HG02588 (cell line): ENCODE data around the gene TACC2.

Source experiments
- ATAC-seq: cut with Tn5 transposase; IDR thresholded peaks from one replicate; pipeline ENCODE4 v1.9.1; 2021; ENCODE audit warnings: mild to moderate bottlenecking, moderate library complexity; ENCODE audit not compliant: unreplicated experiment

The TACC2 gene

DNA sequence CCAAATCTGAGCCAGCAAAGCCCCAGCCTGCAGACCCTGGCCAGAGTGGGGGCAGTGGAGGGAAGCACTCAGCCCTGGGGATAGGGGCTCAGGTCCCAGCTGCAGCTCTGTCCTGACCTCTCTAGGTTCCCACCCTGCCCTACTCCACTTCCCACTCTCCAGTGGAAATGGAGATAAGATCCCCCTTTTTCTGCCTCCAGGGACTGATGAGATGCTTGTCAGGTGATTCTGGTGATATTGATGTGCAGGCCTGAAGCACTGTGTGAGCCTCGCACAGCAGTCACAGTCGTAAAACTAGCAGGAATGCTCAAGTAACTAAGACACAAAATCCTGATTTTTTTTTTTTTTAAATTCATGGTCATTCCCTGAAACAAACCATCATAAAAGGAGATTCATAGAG lies 227.1 kb downstream of the TACC2 start:
- ATAC-seq: no peak

GRCh38 chr10:122219340-122219739 lies 230.4 kb downstream of the TACC2 start:
- ATAC-seq: no peak

DNA sequence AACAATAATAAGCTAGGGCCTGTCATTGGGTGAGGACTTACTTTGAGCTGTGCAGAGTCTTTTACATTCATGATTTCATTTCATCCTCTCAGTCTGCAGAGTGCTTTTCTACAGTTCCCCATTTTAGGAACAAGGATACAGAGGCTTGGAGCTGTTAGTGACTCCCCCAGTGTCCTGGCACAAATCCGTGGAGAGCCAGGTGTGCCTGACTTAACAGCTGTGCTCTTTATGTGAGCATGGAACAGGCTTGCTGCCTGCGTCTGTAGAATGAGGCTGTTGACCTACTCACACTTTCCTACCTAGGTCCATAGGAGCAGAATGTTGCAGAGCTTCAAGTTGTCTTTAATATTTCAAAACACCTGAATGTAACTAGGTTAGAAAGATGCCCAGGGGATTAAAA lies 231.8 kb downstream of the TACC2 start:
- no peak for ATAC-seq

DNA sequence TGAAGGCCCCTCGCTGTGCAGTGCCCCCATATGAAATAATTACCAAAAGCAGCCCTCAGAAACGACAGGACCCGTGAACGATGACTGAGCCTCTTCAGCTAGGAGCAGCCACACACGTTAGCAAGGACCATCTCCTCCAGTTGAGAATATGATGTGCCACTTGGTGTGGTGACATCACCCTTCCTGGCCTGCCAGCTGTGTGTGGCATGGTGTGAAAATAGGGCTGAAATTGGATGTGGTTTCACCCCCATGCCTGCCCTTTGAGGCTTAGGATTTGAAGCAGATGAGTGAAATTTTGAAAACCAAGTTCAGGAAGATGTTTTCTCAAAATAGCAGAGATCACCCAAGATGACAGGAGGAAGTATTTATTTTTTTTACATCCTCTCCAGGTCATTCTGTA lies 233.0 kb downstream of the TACC2 start:
- ATAC-seq: no peak

- no peak for ATAC-seq
These were observed 233.7 kb downstream of the TACC2 start for GRCh38 chr10:122222638-122223037.

GRCh38 chr10:122224159-122224558 lies 235.2 kb downstream of the TACC2 start:
- ATAC-seq: no peak

DNA sequence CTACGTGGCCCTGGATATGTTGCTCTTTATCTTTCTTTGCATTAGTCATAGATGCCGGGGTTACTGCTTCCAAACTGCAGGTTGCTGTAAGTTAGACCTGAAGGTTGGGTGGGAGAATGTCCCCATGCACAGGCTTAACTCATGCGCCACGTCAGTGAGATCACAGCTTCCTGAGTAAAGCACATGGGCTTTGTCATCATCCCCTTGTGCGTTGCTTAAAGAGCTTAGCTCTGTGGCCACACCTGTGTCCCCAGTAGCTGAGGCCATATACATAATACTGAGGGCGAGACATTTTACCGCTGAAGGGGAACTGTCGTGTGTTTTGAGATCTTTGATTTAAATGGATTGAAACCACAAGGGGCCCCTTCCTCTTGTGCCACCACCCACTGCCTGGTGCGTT lies 236.4 kb downstream of the TACC2 start:
- no peak for ATAC-seq

- no peak for ATAC-seq
These were observed 238.8 kb downstream of the TACC2 start for GRCh38 chr10:122227754-122228153.

- no peak for ATAC-seq
These were observed 240.7 kb downstream of the TACC2 start for GRCh38 chr10:122229666-122230065.

GRCh38 chr10:122230222-122230621 lies 241.3 kb downstream of the TACC2 start:
- no peak for ATAC-seq

- no peak for ATAC-seq
These were observed 243.8 kb downstream of the TACC2 start for GRCh38 chr10:122232769-122233168.

DNA sequence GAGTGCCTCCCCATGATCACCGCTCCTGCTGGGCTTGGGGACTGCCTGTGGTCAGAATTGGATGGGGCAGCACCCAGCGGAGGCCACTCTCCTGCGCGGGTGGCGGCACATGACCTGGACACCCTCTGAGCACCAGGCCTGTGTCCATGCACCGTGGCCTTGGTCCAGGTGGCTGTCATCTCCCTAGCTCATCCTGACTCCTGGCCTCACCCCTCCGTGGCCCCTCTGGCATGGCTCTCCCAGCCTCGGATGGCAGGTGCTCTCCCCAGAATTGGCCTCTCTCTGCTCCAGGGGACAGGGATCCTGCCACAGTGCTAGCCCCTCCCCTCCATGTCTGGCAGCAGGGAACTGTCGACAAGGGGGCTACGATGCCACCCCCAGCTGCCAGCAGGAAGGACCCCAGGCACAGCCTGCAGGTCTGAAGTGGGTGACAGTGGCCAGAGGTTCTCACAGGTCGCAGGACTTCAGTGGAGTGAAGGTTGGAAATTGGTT lies 244.9 kb downstream of the TACC2 start:
- ATAC-seq: no peak

GRCh38 chr10:122234416-122234815 lies 245.5 kb downstream of the TACC2 start:
- no peak for ATAC-seq

GRCh38 chr10:122236690-122237306 lies 247.8 kb downstream of the TACC2 start:
- ATAC-seq: no peak

DNA sequence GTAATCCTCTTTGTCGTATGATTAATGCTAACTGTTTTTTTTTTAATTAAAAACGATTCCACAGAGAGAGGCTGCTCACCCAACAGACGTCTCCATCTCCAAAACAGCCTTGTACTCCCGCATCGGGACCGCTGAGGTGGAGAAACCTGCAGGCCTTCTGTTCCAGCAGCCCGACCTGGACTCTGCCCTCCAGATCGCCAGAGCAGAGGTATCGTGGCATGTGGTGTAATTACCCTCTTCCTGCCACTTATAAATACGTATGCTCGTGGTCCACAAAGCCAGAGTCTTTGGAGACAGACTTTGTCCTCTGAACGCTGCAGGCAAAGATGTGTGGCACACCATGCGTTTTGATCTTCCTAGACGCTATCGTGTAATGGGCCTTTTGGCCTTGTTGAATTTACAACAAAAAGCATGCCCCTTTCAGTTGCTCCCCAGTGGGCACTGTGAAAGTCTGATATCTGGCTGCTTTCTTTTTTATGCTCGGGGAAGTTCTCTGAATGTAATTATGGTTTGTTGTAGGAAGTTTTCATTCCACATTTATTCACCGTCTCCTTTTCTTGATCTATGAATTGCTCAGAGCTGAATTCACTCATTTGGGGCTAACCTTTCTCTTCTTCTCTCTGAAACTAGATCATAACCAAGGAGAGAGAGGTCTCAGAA lies 248.5 kb downstream of the TACC2 start:
- ATAC-seq: no peak

GRCh38 chr10:122239578-122240257 lies 250.8 kb downstream of the TACC2 start:
- ATAC-seq: no peak

- ATAC-seq: no peak
These were observed 251.4 kb downstream of the TACC2 start for GRCh38 chr10:122240401-122240800.

DNA sequence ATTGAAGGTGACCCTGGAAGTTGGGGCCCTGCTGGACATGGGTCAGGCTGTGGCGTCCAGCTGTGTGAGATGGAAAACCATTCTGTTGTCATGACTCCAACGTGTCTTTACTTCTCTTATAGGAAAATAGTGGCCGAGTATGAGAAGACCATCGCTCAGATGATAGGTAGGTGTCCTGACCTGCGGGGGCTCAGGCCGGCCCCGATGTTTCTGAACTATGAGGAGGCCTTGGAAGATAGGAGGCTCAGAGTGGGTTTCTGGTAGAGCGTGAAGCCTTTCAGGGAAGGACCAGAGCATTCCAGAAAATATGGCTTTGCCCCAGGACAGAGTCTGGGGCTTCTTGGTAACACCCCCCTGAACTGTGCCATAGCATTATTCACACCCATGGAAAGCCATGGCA lies 252.9 kb downstream of the TACC2 start:
- no peak for ATAC-seq

DNA sequence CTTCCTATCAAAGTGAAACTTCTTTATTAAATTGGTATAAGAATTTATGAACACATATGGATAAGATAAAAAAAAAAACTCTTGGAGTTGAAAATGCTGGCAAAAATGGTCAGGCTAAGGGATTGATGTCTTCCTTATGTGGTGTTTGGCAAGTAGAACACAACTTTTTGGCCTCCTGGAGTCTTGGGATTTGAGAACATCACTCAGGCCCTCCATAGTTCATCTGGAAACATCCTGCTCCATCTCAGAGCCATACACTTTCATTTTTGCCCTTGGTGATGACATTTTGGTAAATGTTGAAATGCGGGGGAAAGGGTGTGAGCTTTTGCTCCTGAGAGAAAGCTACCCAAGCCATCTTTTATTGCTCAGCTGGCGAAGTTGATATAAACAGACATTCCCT lies 254.6 kb downstream of the TACC2 start:
- ATAC-seq: no peak

GRCh38 chr10:122244001-122244975 lies 255.3 kb downstream of the TACC2 start:
- no peak for ATAC-seq

DNA sequence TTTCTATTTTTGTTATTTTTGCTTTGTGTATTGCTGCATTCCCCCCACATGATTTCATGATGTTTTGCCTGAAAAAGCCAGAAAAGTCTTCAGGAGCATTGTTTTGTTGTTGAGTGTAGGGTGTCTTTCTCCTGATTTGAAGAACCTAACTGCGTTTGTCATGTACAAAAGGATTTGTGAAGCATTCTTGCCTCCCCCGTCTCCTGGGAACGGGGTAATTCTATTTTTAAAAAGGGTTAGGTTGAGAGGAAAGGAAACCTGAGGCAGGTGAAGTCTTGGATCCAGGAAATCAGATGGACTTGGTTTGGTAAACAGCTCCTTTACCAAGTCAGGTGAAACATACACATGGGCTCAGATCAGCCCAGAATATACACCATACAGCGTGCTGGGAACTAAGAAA lies 256.2 kb downstream of the TACC2 start:
- ATAC-seq: no peak
